Measurements from ENCODE around the gene LGALS9. TPM values are rescaled to one million over a fixed set of nuclear protein-coding genes. Genes with fewer than 3 reads are reported as not detected.

The LGALS9 gene
- total and polyA plus RNA-seq, 7 donors: 17.8 to 476 (median 33.2) TPM

GRCh38 chr17:27595208-27595607, 35.8 kb upstream of the LGALS9 start:
- TF ChIP-seq POLR2A (IDR thresholded peaks at IDR 0.05) (no peak), CTCF (IDR thresholded peaks at IDR 0.05) (no peak), EP300 (IDR thresholded peaks at IDR 0.05) (no peak), POLR2AphosphoS5 (IDR thresholded peaks at IDR 0.05) (no peak)
- WGBS, 2 donors: 88 to 93% methylated on average over 2 of the region's 2 CpGs
- DNase-seq: no peak
- Histone ChIP-seq H3K36me3 (peaks cover 0 to 25% (median 4%) of the 10 kb centered on the region in 4 donors), H3K4me1 (peaks cover 0 to 16% (median 1%) of the 10 kb centered on the region in 4 donors), H3K27ac (no peak overlapping the region), H3K27me3 (no peaks in the 10 kb centered on the region), H3K9me3 (no peaks in the 10 kb centered on the region), H3K4me3 (no peak overlapping the region)
- intact Hi-C loops (cut with DNase I): no loop called here

DNA sequence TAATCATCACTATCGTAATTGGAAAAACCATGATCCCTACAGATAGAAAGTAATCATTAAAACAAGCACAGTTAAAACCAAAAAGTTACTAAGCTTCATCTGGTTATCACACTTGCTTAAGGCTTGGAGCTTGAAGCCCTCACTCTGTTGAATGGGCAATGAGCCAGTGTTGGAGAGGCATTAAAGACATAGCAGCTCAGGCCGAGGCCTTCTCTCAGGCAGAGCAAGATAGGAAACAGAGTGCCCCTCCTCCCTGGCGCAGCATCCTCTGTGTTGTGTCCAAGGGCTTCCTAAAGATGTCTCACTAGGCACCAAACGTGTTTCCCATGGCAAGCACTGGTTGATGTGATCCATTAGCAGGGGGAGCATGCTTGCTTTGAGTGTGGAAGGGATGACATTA, 34.9 kb upstream of the LGALS9 start:
- 84 to 87% methylated on average over 4 of the region's 4 CpGs for WGBS, 2 donors
- intact Hi-C loops (cut with DNase I): no loop called here
- TF ChIP-seq CTCF (IDR thresholded peaks at IDR 0.05) (no peak), POLR2A (IDR thresholded peaks at IDR 0.05) (no peak), POLR2AphosphoS5 (IDR thresholded peaks at IDR 0.05) (no peak), EP300 (IDR thresholded peaks at IDR 0.05) (no peak)
- DNase-seq: no peak
- Histone ChIP-seq H3K4me3 (no peak overlapping the region), H3K27ac (no peak overlapping the region), H3K27me3 (no peaks in the 10 kb centered on the region), H3K9me3 (no peaks in the 10 kb centered on the region), H3K4me1 (peaks cover 0 to 16% (median 1%) of the 10 kb centered on the region in 4 donors), H3K36me3 (peaks cover 0 to 25% (median 4%) of the 10 kb centered on the region in 4 donors)

DNA sequence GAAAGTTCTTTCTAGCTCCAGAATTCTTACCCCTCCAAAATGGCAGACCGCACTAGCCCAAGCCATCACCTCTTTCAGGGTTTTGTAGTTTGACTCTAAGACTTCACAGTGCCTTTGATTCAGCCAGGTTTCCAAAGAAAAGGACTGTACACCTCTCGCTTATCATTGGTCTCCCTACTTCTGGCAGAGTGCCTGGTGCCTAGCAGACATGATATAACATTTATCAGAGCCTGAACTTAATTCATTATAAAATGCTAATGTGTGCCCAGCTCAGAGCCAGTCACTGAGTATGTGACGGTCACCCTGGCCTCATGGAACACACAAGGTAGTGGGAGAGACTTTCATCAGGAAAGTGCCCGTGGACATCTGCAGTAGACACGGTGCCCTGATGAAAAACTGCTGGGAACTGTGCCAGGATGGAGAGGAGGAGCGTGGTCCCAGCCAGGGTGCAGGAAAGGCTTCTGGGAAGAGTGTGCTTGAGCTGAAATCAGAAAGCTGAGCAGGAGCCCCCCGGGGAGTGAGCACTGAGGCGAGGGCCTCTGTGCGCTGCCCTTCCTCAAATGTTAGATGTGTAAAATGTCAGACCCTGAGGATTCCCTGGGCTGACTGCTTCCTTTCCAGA, 34.3 kb upstream of the LGALS9 start:
- H3K27ac ChIP-seq: no peak overlapping the region
- H3K36me3 ChIP-seq: peaks cover 0 to 25% (median 4%) of the 10 kb centered on the region in 4 donors
- TF ChIP-seq EP300 (IDR thresholded peaks at IDR 0.05) (no peak), POLR2A (IDR thresholded peaks at IDR 0.05) (no peak), CTCF (IDR thresholded peaks at IDR 0.05) (no peak), POLR2AphosphoS5 (IDR thresholded peaks at IDR 0.05) (no peak)
- H3K9me3 ChIP-seq: no peaks in the 10 kb centered on the region
- no peaks in the 10 kb centered on the region for H3K27me3 ChIP-seq
- DNase-seq: no peak
- no peak overlapping the region for H3K4me3 ChIP-seq
- WGBS, 2 donors: 66 to 81% methylated on average over 9 of the region's 9 CpGs
- intact Hi-C loops (cut with DNase I): no loop called here
- H3K4me1 ChIP-seq: peaks cover 0 to 21% (median 3%) of the 10 kb centered on the region in 4 donors

DNA sequence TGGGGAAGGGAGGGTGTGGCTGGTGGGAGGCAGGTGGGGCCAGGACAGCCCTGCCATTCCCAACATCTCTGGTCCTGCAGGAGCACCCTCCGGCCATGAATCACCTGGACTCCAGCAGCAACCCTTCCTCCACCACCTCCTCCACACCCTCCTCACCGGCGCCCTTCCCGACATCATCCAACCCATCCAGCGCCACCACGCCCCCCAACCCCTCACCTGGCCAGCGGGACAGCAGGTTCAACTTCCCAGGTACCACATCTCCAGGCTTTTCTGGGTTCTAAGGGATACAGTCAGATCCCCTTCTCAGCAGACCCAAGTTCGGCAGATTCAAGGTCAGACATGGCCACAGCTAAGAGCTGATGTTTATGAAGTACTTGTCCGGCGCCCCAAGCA, 33.8 kb upstream of the LGALS9 start:
- no peaks in the 10 kb centered on the region for H3K27me3 ChIP-seq
- WGBS, 2 donors: 77 to 83% methylated on average over 10 of the region's 10 CpGs
- no peak for DNase-seq
- TF ChIP-seq EP300 (IDR thresholded peaks at IDR 0.05) (no peak), CTCF (IDR thresholded peaks at IDR 0.05) (no peak), POLR2AphosphoS5 (IDR thresholded peaks at IDR 0.05) (no peak), POLR2A (IDR thresholded peaks at IDR 0.05) (no peak)
- intact Hi-C loops (cut with DNase I): no loop called here
- no peak overlapping the region for H3K27ac ChIP-seq
- H3K4me1 ChIP-seq: peaks cover 0 to 21% (median 3%) of the 10 kb centered on the region in 4 donors
- no peak overlapping the region for H3K4me3 ChIP-seq
- no peaks in the 10 kb centered on the region for H3K9me3 ChIP-seq
- peaks cover 0 to 25% (median 4%) of the 10 kb centered on the region in 4 donors for H3K36me3 ChIP-seq
